SKM-1 (cell line): ENCODE measurements around the gene TOM1L1.
"Not testable (repeated sequence)": the region's sequence is repeated elsewhere in the genome, so short reads cannot be mapped to it uniquely, and the experiment has no call there.

ENCODE experiments used
- DNase-seq: peaks from one replicate; lab custom pipeline; 2025; ENCODE audit not compliant: unreplicated experiment; lab: John Stamatoyannopoulos, UW

Gene TOM1L1, protein sequence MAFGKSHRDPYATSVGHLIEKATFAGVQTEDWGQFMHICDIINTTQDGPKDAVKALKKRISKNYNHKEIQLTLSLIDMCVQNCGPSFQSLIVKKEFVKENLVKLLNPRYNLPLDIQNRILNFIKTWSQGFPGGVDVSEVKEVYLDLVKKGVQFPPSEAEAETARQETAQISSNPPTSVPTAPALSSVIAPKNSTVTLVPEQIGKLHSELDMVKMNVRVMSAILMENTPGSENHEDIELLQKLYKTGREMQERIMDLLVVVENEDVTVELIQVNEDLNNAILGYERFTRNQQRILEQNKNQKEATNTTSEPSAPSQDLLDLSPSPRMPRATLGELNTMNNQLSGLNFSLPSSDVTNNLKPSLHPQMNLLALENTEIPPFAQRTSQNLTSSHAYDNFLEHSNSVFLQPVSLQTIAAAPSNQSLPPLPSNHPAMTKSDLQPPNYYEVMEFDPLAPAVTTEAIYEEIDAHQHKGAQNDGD

DNA sequence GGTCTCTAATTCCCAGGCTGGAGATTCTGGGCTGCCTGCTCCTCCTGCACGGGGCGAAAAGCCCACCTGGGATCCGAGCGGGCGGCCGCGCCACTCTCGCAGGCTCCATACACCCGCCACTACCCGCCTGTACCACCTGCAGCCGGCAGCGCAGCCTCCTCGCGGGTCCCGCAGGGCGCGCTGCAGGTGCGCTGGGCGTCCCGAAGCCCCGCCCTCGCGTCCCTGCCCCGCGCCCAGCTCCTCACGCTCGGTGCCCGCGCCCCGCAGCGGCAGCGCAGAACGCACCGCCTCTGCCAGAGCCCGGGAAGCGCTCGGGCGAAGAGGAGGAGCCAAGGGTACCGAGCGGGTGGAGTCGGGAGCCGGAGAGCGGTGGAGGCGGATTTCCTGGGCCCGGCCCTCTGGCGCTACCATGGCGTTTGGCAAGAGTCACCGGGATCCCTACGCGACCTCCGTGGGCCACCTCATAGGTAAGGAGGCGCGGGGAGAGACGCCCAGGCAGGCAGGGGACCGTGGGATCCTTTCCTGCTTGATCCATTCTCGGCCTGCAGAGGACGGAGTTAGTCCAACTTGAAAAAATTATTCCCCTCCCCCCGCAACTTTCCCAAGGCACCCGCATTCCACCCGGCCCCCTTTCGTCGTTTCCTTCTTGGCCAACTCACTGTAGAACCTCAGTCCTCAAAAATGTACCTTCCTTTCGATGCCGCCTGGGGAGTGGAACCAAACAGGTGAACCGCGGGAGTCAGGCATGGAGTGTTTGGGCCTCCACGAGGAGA is at the start of gene TOM1L1:
Gene TOM1L1 (plus strand): TSS at position 396 of the 773 bp plus-strand sequence. CDS start 14 bp downstream, at position 410.
- DNase-seq = peak; percentile 44

GRCh38 chr17:54859187-54859586 is 41.5 kb upstream of the TOM1L1 start:
- no peak for DNase-seq

DNA sequence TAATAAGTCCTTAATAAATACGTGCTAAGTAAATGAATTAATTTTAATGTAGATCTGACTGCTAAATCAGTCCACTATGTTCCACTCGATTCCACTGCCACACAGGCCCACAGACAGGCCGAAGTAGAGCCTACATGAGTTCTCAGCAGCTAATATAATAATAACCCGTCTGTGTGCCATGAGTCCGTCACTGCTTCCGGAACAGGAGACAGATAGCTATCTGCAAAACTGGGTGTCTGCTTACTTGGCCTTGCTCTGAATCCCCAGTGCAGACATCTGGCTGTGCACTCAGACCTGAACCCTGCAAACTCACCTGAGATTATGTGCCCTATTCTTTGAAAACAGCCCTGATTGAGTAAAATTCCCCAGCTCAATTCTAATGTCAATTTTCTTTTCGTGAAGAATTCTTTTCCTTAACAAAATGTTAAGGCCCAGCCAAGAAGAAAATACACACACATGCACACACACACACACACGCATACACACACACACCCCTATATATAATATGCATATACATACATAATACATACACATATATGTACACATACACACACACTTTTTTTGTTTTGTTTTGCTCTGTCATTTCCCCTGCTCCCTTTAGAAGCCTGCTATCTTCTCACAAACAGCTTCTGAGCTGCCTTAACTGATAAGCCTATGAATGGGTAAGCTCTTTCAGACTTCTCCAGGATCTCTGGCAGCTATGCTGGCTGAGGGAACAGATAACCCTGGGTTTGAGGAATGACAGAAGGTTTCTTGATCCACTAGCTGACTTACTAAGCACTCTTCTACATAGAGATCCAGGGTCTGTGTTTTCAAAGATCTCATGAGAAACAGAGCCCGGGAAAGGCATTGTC is 39.8 kb upstream of the TOM1L1 start:
- DNase-seq = no peak

GRCh38 chr17:54861471-54861983 is 39.1 kb upstream of the TOM1L1 start:
- no peak for DNase-seq

- DNase-seq = no peak
Measured at GRCh38 chr17:54863176-54863575, 37.5 kb upstream of the TOM1L1 start.

DNA sequence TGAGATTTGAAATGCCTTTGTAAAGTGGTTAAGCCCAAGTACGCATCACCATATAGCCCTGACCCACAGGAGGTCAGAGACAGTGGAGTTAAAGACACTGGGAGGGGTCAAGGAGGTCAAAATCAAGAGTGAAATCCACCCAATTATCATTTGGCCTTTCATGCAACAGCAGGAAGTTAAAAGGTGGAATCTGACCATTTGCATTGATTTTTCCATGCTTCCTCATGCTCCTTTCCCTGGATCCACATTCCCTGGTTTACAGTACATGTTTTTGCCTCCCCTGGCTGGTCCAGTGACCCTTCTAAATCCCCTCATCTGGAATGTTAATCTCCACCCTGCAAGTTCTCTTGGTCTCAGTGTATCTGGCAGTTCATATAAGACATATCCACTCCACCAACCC is 36.6 kb upstream of the TOM1L1 start:
- DNase-seq = no peak

DNA sequence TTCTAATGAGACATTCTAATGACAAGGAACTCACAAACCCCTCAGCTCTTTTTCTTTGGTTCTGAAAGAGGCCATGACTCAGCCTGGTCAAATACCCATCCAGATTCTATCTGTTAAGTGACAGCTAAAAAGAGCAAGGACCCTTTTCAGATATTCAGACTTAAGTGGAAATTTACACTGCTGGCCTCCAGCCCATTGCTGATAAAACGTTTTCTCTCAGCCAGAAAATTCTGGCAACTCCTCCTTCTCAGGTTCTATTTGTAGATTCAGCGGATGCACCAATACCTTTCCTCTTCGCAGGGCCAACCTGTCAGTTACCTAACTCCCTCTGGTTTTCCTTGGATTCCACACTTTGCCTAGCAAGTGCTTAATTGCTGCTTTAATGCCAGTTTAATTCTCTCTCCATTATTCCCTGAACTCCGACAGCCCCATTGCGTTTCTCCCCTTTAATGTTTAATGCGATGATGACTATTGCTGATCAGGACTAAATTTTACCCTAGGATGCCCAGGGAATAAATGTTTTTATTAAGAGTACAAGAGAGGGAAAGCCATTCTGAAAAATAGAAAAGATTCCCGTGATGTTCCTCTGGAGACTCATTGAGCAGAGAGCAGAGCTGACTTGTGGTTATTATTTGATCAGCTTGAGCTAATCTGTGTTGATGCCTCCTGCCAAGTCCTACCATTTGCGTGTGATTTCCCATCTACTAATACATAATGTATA is 35.9 kb upstream of the TOM1L1 start:
- DNase-seq = no peak

GRCh38 chr17:54867634-54868033 is 33.0 kb upstream of the TOM1L1 start:
- DNase-seq = no peak

- no peak for DNase-seq
Measured at GRCh38 chr17:54870671-54871175, 29.9 kb upstream of the TOM1L1 start.

- not testable (repeated sequence) for DNase-seq
Measured at GRCh38 chr17:54875906-54876305, 24.7 kb upstream of the TOM1L1 start.

DNA sequence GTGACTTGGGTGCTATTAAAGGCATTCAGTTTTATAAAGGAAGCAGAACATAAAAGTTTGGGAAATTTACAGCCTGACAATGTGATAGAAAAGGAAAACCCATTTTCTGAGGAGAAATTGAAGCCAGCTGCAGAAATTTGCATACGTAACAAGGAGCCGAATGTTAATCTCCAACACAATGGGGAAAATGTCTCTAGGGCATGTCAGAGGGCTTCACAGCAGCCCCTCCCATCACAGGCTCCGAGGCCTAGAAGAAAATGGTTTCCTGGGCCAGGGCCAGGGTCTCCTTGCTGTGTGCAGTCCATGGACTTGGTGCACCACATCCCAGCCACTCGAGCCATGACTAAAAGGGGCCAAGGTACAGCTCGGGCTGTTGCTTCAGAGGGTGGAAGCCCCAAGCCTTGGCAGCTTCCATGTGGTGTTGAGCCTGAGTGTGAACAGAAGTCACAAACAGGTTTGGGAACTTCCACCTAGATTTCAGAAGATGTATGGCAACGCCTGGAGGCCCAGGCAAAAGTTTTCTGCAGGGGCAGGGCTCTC is 23.9 kb upstream of the TOM1L1 start:
- DNase-seq = no peak

DNA sequence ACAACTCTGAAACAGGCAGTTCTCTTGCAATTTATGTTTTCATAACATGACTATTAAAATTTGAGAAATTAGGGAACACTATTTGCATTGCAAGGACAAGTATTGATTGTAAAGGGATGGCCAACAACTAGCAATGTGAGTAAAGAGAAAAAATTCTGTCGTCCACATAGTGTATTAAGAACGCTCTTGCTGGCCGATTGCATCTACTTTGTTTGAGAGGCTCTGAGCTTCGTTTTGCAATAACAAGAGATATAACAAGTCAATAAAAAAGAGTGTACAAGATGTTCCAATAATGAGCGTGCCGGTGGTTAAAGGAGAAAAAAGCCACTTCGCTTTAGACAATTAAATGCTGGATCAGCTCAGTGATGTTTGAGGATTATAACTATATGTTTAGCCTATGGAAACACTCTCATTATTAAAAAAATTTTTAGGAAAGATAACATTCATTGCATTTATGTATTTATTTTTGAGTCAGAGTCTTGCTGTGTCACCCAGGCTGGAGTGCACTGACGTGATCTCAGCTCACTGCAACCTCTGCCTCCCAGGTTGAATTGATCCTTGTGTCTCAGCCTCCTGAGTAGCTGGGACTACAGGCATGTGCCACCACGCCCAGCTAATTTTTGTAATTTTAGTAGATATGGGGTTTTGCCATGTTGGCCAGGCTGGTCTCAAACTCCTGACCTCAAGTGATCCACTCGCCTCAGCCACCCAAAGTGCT is 19.2 kb upstream of the TOM1L1 start:
- no peak for DNase-seq

DNA sequence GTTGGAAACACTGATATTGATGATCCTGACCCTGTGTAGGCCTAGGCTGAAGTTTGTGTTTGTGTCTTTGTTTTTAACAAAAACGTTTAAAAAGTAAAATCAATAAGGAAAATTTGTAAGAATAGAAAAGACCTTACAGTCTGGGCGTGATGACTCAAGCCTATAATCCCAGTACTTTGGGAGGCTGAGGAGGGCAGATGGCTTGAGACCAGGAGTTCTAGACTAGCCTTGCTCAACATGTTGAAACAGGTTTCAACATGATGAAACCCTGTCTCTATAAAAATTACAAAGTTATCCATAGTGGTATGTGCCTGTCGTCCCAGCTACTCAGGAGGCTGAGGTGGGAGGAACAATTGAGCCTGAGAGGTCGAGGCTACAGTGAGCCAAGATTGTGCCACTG is 18.3 kb upstream of the TOM1L1 start:
- no peak for DNase-seq

- no peak for DNase-seq
Measured at GRCh38 chr17:54882950-54883349, 17.7 kb upstream of the TOM1L1 start.

- no peak for DNase-seq
Measured at GRCh38 chr17:54883939-54884338, 16.7 kb upstream of the TOM1L1 start.

DNA sequence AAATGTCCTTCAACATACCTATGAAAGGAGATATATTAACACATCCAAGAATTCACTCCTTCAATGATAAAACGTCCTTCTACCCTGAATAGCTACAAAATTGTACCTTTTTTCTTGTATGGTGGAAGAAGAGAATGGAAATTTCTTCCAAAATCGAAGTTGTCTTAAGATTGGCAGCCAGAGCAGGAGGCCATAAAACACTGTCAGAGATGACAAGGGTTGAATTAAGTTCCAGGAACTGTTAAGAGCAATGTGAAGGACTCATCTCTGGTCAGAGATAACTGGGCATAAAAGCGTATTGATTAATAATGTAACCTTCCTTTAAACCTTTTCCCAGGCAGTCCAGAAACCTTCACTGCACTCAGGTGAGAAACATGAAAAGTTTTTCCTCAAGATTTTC is 12.9 kb upstream of the TOM1L1 start:
- no peak for DNase-seq

- DNase-seq = no peak
Measured at GRCh38 chr17:54888254-54888653, 12.4 kb upstream of the TOM1L1 start.

DNA sequence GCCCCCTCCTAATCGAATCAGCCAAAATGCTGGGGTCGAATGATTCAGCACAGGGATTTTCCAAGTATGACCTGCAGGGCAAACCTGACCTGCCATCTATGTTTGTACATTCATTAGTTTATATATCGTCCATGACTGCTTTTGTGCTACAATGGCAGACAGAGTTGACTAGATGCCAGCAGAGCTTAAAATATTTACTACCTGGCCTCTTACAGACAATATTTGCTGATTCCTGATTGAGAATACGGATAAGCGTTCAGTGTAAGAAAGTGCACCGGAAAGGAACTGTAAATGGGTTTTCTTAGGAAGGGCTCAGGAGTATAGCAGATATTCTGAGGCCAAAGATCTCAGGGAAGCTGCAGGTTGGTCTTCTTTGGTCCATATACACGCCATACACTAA is 11.7 kb upstream of the TOM1L1 start:
- DNase-seq = no peak

- no peak for DNase-seq
Measured at GRCh38 chr17:54891176-54891821, 9.4 kb upstream of the TOM1L1 start.
